K562 (cell line): Measurements from ENCODE around the gene GNAI2. TPM values are rescaled to one million over a fixed set of nuclear protein-coding genes. Genes with fewer than 3 reads are reported as not detected.

Experiments used
- ATAC-seq: fragments of 200-7000 bp; cut with Tn5 transposase; 3 replicates; pipeline ENCODE4 v1.9.1; 2020; ENCODE audit warnings: moderate library complexity
- BruUV-seq: library from RNA; stranded (reverse); fragments of 400-500 nt; replicated peaks from 2 replicates; lab custom pipeline; 2021; lab: Mats Ljungman, UMichigan
- CTCF ChIA-PET: fragments of 300-600 bp; formaldehyde crosslinking; extraction: SDS; loops from one replicate; lab custom pipeline; 2021; ENCODE audit warnings: low intra/inter-chr PET ratio; lab: Yijun Ruan, JAX
- POLR2A ChIA-PET: fragments of 300-600, 350-650 bp; sonication (Branson Sonifier 250); formaldehyde crosslinking; extraction: SDS; loops from one replicate; lab custom pipeline; 2021; ENCODE audit warnings: antibody characterized with exemption, inconsistent platforms; lab: Yijun Ruan, JAX
- DNase-seq, 4 experiments: peaks; one replicate each; pipeline versions ENCODE4 v3.0.0 to v3.0.0-alpha.2; 2011 to 2018; ENCODE audit warnings: low spot score in 3 of 4, mixed read lengths in 3 of 4; ENCODE audit errors: extremely low read depth in 1 of 4
- FAIRE-seq: peaks from 2 replicates; lab custom pipeline; 2011; peaks lifted over from hg19 to GRCh38; lab: Jason Lieb, UNC
- H2AFZ ChIP-seq: 2 replicates; pipeline ENCODE4 v1.6.0; 2011; ENCODE audit warnings: low read depth, low read length, control low read depth, inconsistent platforms
- H3K27ac ChIP-seq: fragments of 200-600 bp; 3 replicates; pipeline ENCODE4 v1.8.0; 2011; ENCODE audit warnings: low read depth, mild to moderate bottlenecking, control low read depth, inconsistent platforms, low read length, moderate library complexity, mixed read lengths; ENCODE audit errors: extremely low read depth
- H3K27me3 ChIP-seq, 2 experiments: fragments of 300-600 bp in 1 of 2; 2 replicates in 1 of 2; 3 replicates in 1 of 2; pipeline versions ENCODE4 v1.6.0 to v1.8.0; 2011; ENCODE audit warnings: inconsistent platforms in 2 of 2, low read length in 2 of 2, mild to moderate bottlenecking in 1 of 2, mixed read lengths in 1 of 2, moderate library complexity in 1 of 2; ENCODE audit not compliant: control insufficient read depth in 2 of 2, insufficient read depth in 2 of 2
- H3K36me3 ChIP-seq: fragments of 300-600 bp; 3 replicates; pipeline ENCODE4 v1.8.0; 2011; ENCODE audit warnings: mild to moderate bottlenecking, low read length, inconsistent platforms; ENCODE audit not compliant: control insufficient read depth, insufficient read depth
- H3K4me1 ChIP-seq, 2 experiments: fragments of 200-600 bp in 1 of 2; replicated peaks in 1 of 2; 2 replicates in 1 of 2; 3 replicates in 1 of 2; pipeline versions ENCODE4 v1.5.1 to v1.8.0; 2011; ENCODE audit warnings: inconsistent platforms in 2 of 2, low read length in 2 of 2, mild to moderate bottlenecking in 1 of 2, mixed read lengths in 1 of 2, moderate library complexity in 1 of 2; ENCODE audit not compliant: control insufficient read depth in 2 of 2, insufficient read depth in 2 of 2
- H3K4me2 ChIP-seq: 2 replicates; pipeline ENCODE4 v1.6.1; 2011; ENCODE audit warnings: low read length, control low read depth, inconsistent platforms, mixed read lengths; ENCODE audit not compliant: insufficient read depth
- H3K4me3 ChIP-seq: fragments of 200-600 bp; sonication (generic), shearing (Covaris generic); 2 replicates; pipeline ENCODE4 v1.5.1; 2016; ENCODE audit warnings: control low read depth, inconsistent platforms
- H3K79me2 ChIP-seq: fragments of 200-600 bp; 3 replicates; pipeline ENCODE4 v1.8.0; 2011; ENCODE audit warnings: low read length, inconsistent platforms; ENCODE audit not compliant: control insufficient read depth, insufficient read depth
- H3K9ac ChIP-seq, 2 experiments: 2 replicates each; pipeline versions ENCODE4 v1.6.0 to v1.6.1; 2011; ENCODE audit warnings: low read depth in 2 of 2, low read length in 2 of 2, control low read depth in 1 of 2, inconsistent platforms in 1 of 2, mild to moderate bottlenecking in 1 of 2, mixed read lengths in 1 of 2; ENCODE audit not compliant: insufficient read depth in 1 of 2
- H3K9me1 ChIP-seq: one replicate; pipeline ENCODE4 v1.6.0; 2011; ENCODE audit warnings: inconsistent platforms, mild to moderate bottlenecking, low read length, moderate library complexity; ENCODE audit not compliant: control insufficient read depth, insufficient read depth
- H3K9me3 ChIP-seq: replicated peaks from 2 replicates; pipeline ENCODE4 v1.5.1; 2011; ENCODE audit warnings: low read depth, low read length, inconsistent platforms; ENCODE audit not compliant: control insufficient read depth, insufficient read depth
- H4K20me1 ChIP-seq: replicated peaks from 2 replicates; pipeline ENCODE4 v1.6.1; 2011; ENCODE audit warnings: low read length, inconsistent platforms, mixed read lengths; ENCODE audit not compliant: control insufficient read depth, insufficient read depth
- ATF7 ChIP-seq: fragments of 450-650 bp; IDR thresholded peaks from 2 replicates; pipeline ENCODE4 v1.7.1; 2014; ENCODE audit warnings: mild to moderate bottlenecking, moderate library complexity
- C11orf30 ChIP-seq: fragments of 450-650 bp; IDR thresholded peaks from 2 replicates; pipeline ENCODE4 v1.6.1; 2016; ENCODE audit warnings: low read depth, mild to moderate bottlenecking
- CBFA2T2 ChIP-seq: fragments of 450-650 bp; conservative IDR thresholded peaks from 2 replicates; pipeline ENCODE4 v1.6.1; 2017; ENCODE audit warnings: mild to moderate bottlenecking
- DMBX1 ChIP-seq: fragments of 250-450 bp; sonication (Bioruptor Pico); IDR thresholded peaks from 2 replicates; pipeline ENCODE4 v1.8.0; 2022; ENCODE audit warnings: inconsistent platforms, mild to moderate bottlenecking, moderate library complexity, borderline replicate concordance
- GABPB1 ChIP-seq: sonication (generic); formaldehyde crosslinking; IDR thresholded peaks from 2 replicates; pipeline ENCODE4 v1.8.0; 2022; ENCODE audit warnings: mild to moderate bottlenecking, missing genetic modification reagents
- ILK ChIP-seq: fragments of 450-650 bp; IDR thresholded peaks from 2 replicates; pipeline ENCODE4 v1.6.1; 2016; ENCODE audit warnings: missing genetic modification characterization, low read depth, mild to moderate bottlenecking, missing compliant biosample characterization, moderate library complexity, borderline replicate concordance
- MTA2 ChIP-seq: fragments of 450-650 bp; IDR thresholded peaks from 2 replicates; pipeline ENCODE4 v1.6.1; 2016; ENCODE audit warnings: low read depth
- NR2C1 ChIP-seq, 2 experiments: fragments of 450-650 bp; IDR thresholded peaks; 2 replicates each; pipeline ENCODE4 v1.6.1; 2017; ENCODE audit warnings: mild to moderate bottlenecking in 2 of 2, antibody characterized with exemption in 1 of 2, inconsistent platforms in 1 of 2, missing compliant biosample characterization in 1 of 2, missing genetic modification characterization in 1 of 2
- SRSF3 ChIP-seq: fragments of 200-400 bp; formaldehyde crosslinking; IDR thresholded peaks from 2 replicates; pipeline ENCODE4 v1.6.1; 2016; ENCODE audit warnings: mild to moderate bottlenecking, low read length, moderate library complexity; ENCODE audit not compliant: insufficient read depth
- STAT5A ChIP-seq: IDR thresholded peaks from 2 replicates; pipeline ENCODE4 v1.6.1; 2012; ENCODE audit warnings: low read length, inconsistent platforms, borderline replicate concordance
- ZFPM2 ChIP-seq: fragments of 250-450 bp; sonication (Bioruptor Pico); IDR thresholded peaks from 2 replicates; pipeline ENCODE4 v1.5.1; 2022; ENCODE audit warnings: mild to moderate bottlenecking
- ZNF140 ChIP-seq: fragments of 250-450 bp; sonication (Bioruptor Pico); IDR thresholded peaks from 2 replicates; pipeline ENCODE4 v1.8.0; 2021; ENCODE audit warnings: moderate library complexity, mild to moderate bottlenecking, inconsistent platforms
- ZNF217 ChIP-seq: sonication (generic); formaldehyde crosslinking; IDR thresholded peaks from 2 replicates; pipeline ENCODE4 v1.8.0; 2022; ENCODE audit warnings: mild to moderate bottlenecking, missing genetic modification reagents
- ZNF76 ChIP-seq: fragments of 250-450 bp; sonication (Bioruptor Pico); IDR thresholded peaks from 2 replicates; pipeline ENCODE4 v1.4.0; 2020; ENCODE audit warnings: mild to moderate bottlenecking, moderate library complexity, borderline replicate concordance
- ZNF785 ChIP-seq: fragments of 250-450 bp; sonication (Bioruptor Pico); IDR thresholded peaks from 2 replicates; pipeline ENCODE4 v1.4.0; 2020; ENCODE audit warnings: mild to moderate bottlenecking
- ZZZ3 ChIP-seq: fragments of 450-650 bp; IDR thresholded peaks from 2 replicates; pipeline ENCODE4 v1.6.1; 2016; ENCODE audit warnings: antibody characterized with exemption, mild to moderate bottlenecking, moderate library complexity
- WGBS: fragments of 100-300 bp; shearing (Covaris generic); methylation state at CpG from one replicate; pipeline ENCODE4 v1.1.6; 2016; ENCODE audit warnings: low coverage, mixed read lengths; ENCODE audit not compliant: insufficient coverage; ENCODE audit errors: missing lambda C conversion rate; 5-methylcytosine and 5-hydroxymethylcytosine counted together
- in situ Hi-C: fragments of 300-500 bp; cut with MboI; formaldehyde crosslinking; loops from 4 replicates; pipeline ENCODE4 v1.15.0; 2018; ENCODE audit warnings: inconsistent platforms, mixed read lengths
- intact Hi-C: fragments of 100-400 bp; cut with micrococcal nuclease; formaldehyde crosslinking; loops from 2 replicates; pipeline ENCODE4 v1.14.2; 2022
- polyA plus RNA-seq, 8 experiments: library from polyadenylated mRNA; depleted of rRNA in 4 of 8; stranded (reverse) in 5 of 8; unstranded in 3 of 8; fragments of >200 nt; fragmentation: Nextera tagmentation in 2 of 8; fragmentation: Illumina TruSeq in 1 of 8; extraction: Ambion mirVana in 2 of 8; extraction: Trizol in 1 of 8; gene quantifications; 2 replicates each; pipeline versions ENCODE4 v1.2.1 to v1.2.3, GENCODE V29; 2011 to 2014; ENCODE audit warnings: inconsistent platforms in 1 of 8, missing spikeins in 1 of 8
- total RNA-seq, 7 experiments: library from RNA; depleted of rRNA in 6 of 7; stranded (reverse); fragments of >200 nt in 6 of 7; fragmentation: Illumina TruSeq in 2 of 7; extraction: Trizol in 2 of 7; gene quantifications; 2 replicates each; pipeline versions ENCODE4 v1.2.1 to v1.2.3, GENCODE V29; 2011 to 2021; ENCODE audit warnings: low replicate concordance in 1 of 7
- TF ChIP-seq, protein P1 (sequence below): fragments of 250-450 bp; sonication (Bioruptor Pico); IDR thresholded peaks from 2 replicates; pipeline ENCODE4 v1.9.0; 2021; ENCODE audit warnings: mild to moderate bottlenecking
- TF ChIP-seq, protein P2 (sequence below): IDR thresholded peaks from 3 replicates; pipeline ENCODE4 v1.6.1; 2011; ENCODE audit warnings: borderline replicate concordance, mild to moderate bottlenecking; ENCODE audit not compliant: insufficient read length, insufficient read depth
- TF ChIP-seq, protein P3 (sequence below): fragments of 250-450 bp; sonication (Bioruptor Pico); IDR thresholded peaks from 2 replicates; pipeline ENCODE4 v1.4.0; 2020; ENCODE audit warnings: mild to moderate bottlenecking, moderate library complexity
- TF ChIP-seq, protein P4 (sequence below): sonication (generic); formaldehyde crosslinking; IDR thresholded peaks from 2 replicates; pipeline ENCODE4 v1.5.0; 2020; ENCODE audit warnings: missing genetic modification reagents

The GNAI2 gene
- total and polyA plus RNA-seq, 9 of the 15 experiments (the other 6 are each of a cell fraction or from before 2014, with no cell fraction given), result 1.1 to 72.2 (median 42.7) TPM

DNA sequence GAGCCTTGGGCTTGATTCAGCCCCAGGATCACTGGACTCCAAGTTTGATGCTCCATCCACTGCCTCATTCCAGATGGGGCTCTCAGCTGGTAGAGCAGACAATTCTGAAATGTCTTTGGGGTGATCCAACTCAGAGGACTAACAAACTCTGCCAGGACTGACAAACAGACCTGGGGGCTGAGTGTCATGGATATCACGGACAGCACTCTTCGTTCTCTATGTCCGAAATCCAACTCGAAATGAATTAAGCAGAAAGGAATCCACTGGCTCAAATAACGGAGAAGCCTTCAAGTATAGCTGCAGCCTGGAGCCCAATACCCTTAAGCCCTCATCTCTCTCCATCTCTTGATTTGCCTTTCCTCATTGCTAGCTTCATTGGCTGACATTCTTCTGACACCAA is 16.7 kb upstream of the GNAI2 start (continued):
- TF ChIP-seq ZNF217 (CRISPR knock-in tag) (no peak), ZFPM2 (no peak), C11orf30 (no peak), STAT5A (no peak)

DNA sequence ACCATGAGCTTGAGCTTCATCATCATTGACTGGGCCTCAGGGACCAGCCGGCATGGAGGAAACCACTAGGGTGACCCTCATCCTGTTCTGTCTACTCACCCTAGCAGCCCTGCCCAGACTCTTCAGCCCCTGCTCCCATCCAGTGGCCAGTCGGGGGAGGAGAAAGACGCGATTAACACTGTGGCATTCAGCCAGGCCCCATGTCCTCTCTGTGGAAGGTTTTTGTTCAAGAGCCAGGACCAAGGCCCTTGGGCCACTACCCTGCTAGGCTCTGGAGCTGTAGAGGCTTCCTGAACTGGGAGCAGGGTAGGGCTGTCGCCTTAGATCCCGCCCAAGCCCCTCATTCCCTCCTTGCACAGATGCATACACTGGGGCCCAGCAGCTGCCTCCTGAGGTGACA is 15.9 kb upstream of the GNAI2 start:
- H3K4me3 ChIP-seq, result no peak overlapping the region
- DNase-seq (no peak), FAIRE-seq (no peak), ATAC-seq (peak; percentile 23; the same call in 1 of the 3 replicates)
- H3K4me1 ChIP-seq, result peaks cover 0 to 5% of the 10 kb centered on the region in 2 experiments; a peak in 2 of 5 replicates
- no peaks in the 10 kb centered on the region for H3K36me3 ChIP-seq
- peaks cover 3 to 23% of the 10 kb centered on the region in 2 experiments; a peak in 2 of 5 replicates for H3K27me3 ChIP-seq
- 16% methylated on average over 5 of the region's 6 CpGs for WGBS
- H3K4me2 ChIP-seq, result no peak overlapping the region
- in situ Hi-C loops, result no loop called here
- BruUV-seq, result no TSS peak
- H3K9me1 ChIP-seq, result no peaks in the 10 kb centered on the region
- ChIA-PET POLR2A (interaction anchor here (0.6 kb wide), 1 partner anchor 11 kb away, joined by 3 read pairs; no protein-coding TSS in a partner anchor), CTCF (no interaction called here)
- no peaks in the 10 kb centered on the region for H3K9me3 ChIP-seq
- no peak overlapping the region for H2AFZ ChIP-seq
- intact Hi-C loops, result no loop called here
- H4K20me1 ChIP-seq, result no peaks in the 10 kb centered on the region
- no peak overlapping the region for H3K27ac ChIP-seq
- no peaks in the 10 kb centered on the region for H3K79me2 ChIP-seq
- H3K9ac ChIP-seq, result no peak overlapping the region
- TF ChIP-seq ATF7 (no peak), ILK (tag) (no peak), ZNF140 (CRISPR knock-in tag) (no peak), ZZZ3 (no peak), GABPB1 (CRISPR knock-in tag) (no peak), ZNF76 (CRISPR knock-in tag) (no peak), NR2C1 (IDR thresholded peaks at IDR 0.05) (no peak), NR2C1 (tag; IDR thresholded peaks at IDR 0.05) (no peak), MTA2 (no peak), ZNF785 (no peak), DMBX1 (CRISPR knock-in tag) (no peak), CBFA2T2 (no peak), SRSF3 (no peak)
- TF ChIP-seq, protein P1, sequence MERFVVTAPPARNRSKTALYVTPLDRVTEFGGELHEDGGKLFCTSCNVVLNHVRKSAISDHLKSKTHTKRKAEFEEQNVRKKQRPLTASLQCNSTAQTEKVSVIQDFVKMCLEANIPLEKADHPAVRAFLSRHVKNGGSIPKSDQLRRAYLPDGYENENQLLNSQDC, result no peak
- TF ChIP-seq, protein P2, sequence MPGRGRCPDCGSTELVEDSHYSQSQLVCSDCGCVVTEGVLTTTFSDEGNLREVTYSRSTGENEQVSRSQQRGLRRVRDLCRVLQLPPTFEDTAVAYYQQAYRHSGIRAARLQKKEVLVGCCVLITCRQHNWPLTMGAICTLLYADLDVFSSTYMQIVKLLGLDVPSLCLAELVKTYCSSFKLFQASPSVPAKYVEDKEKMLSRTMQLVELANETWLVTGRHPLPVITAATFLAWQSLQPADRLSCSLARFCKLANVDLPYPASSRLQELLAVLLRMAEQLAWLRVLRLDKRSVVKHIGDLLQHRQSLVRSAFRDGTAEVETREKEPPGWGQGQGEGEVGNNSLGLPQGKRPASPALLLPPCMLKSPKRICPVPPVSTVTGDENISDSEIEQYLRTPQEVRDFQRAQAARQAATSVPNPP, result no peak
- TF ChIP-seq, protein P3, sequence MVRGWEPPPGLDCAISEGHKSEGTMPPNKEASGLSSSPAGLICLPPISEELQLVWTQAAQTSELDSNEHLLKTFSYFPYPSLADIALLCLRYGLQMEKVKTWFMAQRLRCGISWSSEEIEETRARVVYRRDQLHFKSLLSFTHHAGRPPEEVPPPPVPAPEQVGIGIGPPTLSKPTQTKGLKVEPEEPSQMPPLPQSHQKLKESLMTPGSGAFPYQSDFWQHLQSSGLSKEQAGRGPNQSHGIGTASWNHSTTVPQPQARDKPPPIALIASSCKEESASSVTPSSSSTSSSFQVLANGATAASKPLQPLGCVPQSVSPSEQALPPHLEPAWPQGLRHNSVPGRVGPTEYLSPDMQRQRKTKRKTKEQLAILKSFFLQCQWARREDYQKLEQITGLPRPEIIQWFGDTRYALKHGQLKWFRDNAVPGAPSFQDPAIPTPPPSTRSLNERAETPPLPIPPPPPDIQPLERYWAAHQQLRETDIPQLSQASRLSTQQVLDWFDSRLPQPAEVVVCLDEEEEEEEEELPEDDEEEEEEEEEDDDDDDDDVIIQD (CRISPR knock-in tag), result no peak
- TF ChIP-seq, protein P4, sequence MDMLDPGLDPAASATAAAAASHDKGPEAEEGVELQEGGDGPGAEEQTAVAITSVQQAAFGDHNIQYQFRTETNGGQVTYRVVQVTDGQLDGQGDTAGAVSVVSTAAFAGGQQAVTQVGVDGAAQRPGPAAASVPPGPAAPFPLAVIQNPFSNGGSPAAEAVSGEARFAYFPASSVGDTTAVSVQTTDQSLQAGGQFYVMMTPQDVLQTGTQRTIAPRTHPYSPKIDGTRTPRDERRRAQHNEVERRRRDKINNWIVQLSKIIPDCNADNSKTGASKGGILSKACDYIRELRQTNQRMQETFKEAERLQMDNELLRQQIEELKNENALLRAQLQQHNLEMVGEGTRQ (CRISPR knock-in tag), result no peak
